Natural killer cell (primary cell): Measurements from ENCODE around the gene SRPX2. TPM values are rescaled to one million over a fixed set of nuclear protein-coding genes. Genes with fewer than 3 reads are reported as not detected.

Experiments used
- ATAC-seq, 3 donors: fragments of 150-1000 bp in 2 of 3; fragments of 200-7000 bp in 1 of 3; cut with Tn5 transposase; 1 replicate in 1 of 3; 2 replicates in 2 of 3; pipeline ENCODE4 v1.10.0; 2021; ENCODE audit warnings: mild to moderate bottlenecking in 2 of 3, moderate library complexity in 2 of 3
- DNase-seq, 2 donors: peaks; one replicate each; pipeline versions ENCODE4 v3.0.0 to v3.0.0-alpha.2; 2013 to 2021; ENCODE audit warnings: mixed read lengths in 1 of 2
- H3K27ac ChIP-seq: one replicate; pipeline ENCODE4 v1.5.1; 2013; ENCODE audit warnings: mild to moderate bottlenecking, low read length
- H3K27me3 ChIP-seq: one replicate; pipeline ENCODE4 v1.6.1; 2013; ENCODE audit warnings: low read length; ENCODE audit not compliant: control insufficient read depth, insufficient read depth
- H3K36me3 ChIP-seq: one replicate; pipeline ENCODE4 v1.6.1; 2013; ENCODE audit warnings: low read length; ENCODE audit not compliant: control insufficient read depth, insufficient read depth
- H3K4me1 ChIP-seq: one replicate; pipeline ENCODE4 v1.6.1; 2013; ENCODE audit warnings: low read length; ENCODE audit not compliant: control insufficient read depth, insufficient read depth
- H3K4me3 ChIP-seq: one replicate; pipeline ENCODE4 v1.5.1; 2013; ENCODE audit warnings: low read length
- H3K9me3 ChIP-seq: one replicate; pipeline ENCODE4 v1.6.1; 2013; ENCODE audit warnings: low read length; ENCODE audit not compliant: control insufficient read depth, insufficient read depth
- H3K27ac Mint-ChIP-seq, 2 donors: one replicate each; pipeline ENCODE4 v1.8.0; 2022; ENCODE audit warnings: mild to moderate bottlenecking in 2 of 2, mixed read lengths in 2 of 2, moderate library complexity in 1 of 2
- H3K27me3 Mint-ChIP-seq, 2 donors: one replicate each; pipeline ENCODE4 v1.8.0; 2022; ENCODE audit warnings: low read depth in 2 of 2, mixed read lengths in 2 of 2
- H3K36me3 Mint-ChIP-seq: one replicate; pipeline ENCODE4 v1.8.0; 2022; ENCODE audit warnings: mixed read lengths
- H3K4me1 Mint-ChIP-seq, 2 donors: one replicate each; pipeline ENCODE4 v1.8.0; 2022; ENCODE audit warnings: mixed read lengths in 2 of 2
- H3K4me3 Mint-ChIP-seq: one replicate; pipeline ENCODE4 v1.8.0; 2022; ENCODE audit warnings: mild to moderate bottlenecking, moderate library complexity, mixed read lengths
- H3K9me3 Mint-ChIP-seq, 2 donors: one replicate each; pipeline ENCODE4 v1.8.0; 2022; ENCODE audit warnings: mixed read lengths in 2 of 2
- CTCF ChIP-seq: fragments of 200-600 bp; IDR thresholded peaks from one replicate; pipeline ENCODE4 v1.8.0; 2022; ENCODE audit warnings: antibody characterized with exemption
- WGBS: methylation state at CpG from one replicate; pipeline ENCODE4 v1.1.7; 2013; ENCODE audit warnings: missing lambda C conversion rate; ENCODE audit not compliant: insufficient coverage; 5-methylcytosine and 5-hydroxymethylcytosine counted together
- intact Hi-C: fragments of 100-400 bp; cut with micrococcal nuclease; formaldehyde crosslinking; loops from one replicate; pipeline ENCODE4 v1.14.2; 2022
- total RNA-seq, 4 donors: library from RNA; stranded (reverse); fragments of 120-200 nt in 1 of 4; gene quantifications; one replicate each; pipeline versions ENCODE4 v1.2.3 to v1.2.4, GENCODE V29; 2013 to 2022

Gene SRPX2
- total RNA-seq, 3 donors from 2014 or later (not counting 1 experiment from before 2014, with no cell fraction given) = not detected

- no peak for DNase-seq
- Histone ChIP-seq H3K4me3 (no peak overlapping the region), H3K27ac (no peak overlapping the region), H3K36me3 (no peaks in the 10 kb centered on the region), H3K4me1 (no peaks in the 10 kb centered on the region), H3K9me3 (no peaks in the 10 kb centered on the region), H3K27me3 (no peaks in the 10 kb centered on the region)
- 93% methylated on average over 2 of the region's 4 CpGs for WGBS
- Mint-ChIP-seq H3K4me1 (no peaks in the 10 kb centered on the region), H3K9me3 (no peaks in the 10 kb centered on the region), H3K27ac (no peak overlapping the region), H3K4me3 (no peak overlapping the region), H3K36me3 (no peaks in the 10 kb centered on the region), H3K27me3 (peaks cover 0 to 18% of the 10 kb centered on the region in 2 donors)
- intact Hi-C loops = no loop called here
- no peak for TF ChIP-seq CTCF
- no peak for ATAC-seq
Measured at GRCh38 chrX:100659431-100660137, 15.6 kb downstream of the SRPX2 start.

DNA sequence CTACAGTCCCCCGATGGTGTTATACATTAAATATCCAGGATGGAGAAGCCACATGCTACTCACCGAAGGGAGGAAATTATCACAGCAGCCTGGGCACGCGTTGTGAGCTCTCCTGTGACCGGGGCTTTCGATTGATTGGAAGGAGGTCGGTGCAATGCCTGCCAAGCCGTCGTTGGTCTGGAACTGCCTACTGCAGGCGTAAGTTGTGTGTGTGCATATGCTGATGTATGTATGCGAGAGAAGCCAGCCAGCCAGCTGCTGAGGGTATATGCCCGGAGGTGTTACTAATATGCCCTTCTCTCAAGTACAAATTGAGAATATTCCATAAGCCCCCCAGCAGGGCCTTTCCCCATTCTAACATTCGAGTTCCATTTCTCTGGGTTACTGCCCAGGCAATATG lies 18.2 kb downstream of the SRPX2 start:
- 91% methylated on average over 12 of the region's 13 CpGs for WGBS
- H3K27me3 ChIP-seq = no peaks in the 10 kb centered on the region
- no peaks in the 10 kb centered on the region for H3K9me3 ChIP-seq
- H3K36me3 ChIP-seq = no peaks in the 10 kb centered on the region
- Mint-ChIP-seq H3K4me1 (no peaks in the 10 kb centered on the region), H3K36me3 (no peaks in the 10 kb centered on the region), H3K9me3 (no peaks in the 10 kb centered on the region), H3K27me3 (peaks cover 0 to 26% of the 10 kb centered on the region in 2 donors), H3K4me3 (no peak overlapping the region), H3K27ac (no peak overlapping the region)
- H3K27ac ChIP-seq = no peak overlapping the region
- DNase-seq (no peak), ATAC-seq (no peak)
- no peak for TF ChIP-seq CTCF
- no peak overlapping the region for H3K4me3 ChIP-seq
- intact Hi-C loops = no loop called here
- H3K4me1 ChIP-seq = no peaks in the 10 kb centered on the region

GRCh38 chrX:100662796-100663195 lies 18.8 kb downstream of the SRPX2 start:
- DNase-seq = no peak
- Histone ChIP-seq H3K4me1 (no peaks in the 10 kb centered on the region), H3K9me3 (no peaks in the 10 kb centered on the region), H3K27ac (no peak overlapping the region), H3K4me3 (no peak overlapping the region), H3K36me3 (no peaks in the 10 kb centered on the region), H3K27me3 (no peaks in the 10 kb centered on the region)
- Mint-ChIP-seq H3K9me3 (no peaks in the 10 kb centered on the region), H3K27ac (no peak overlapping the region), H3K36me3 (no peaks in the 10 kb centered on the region), H3K4me3 (no peak overlapping the region), H3K27me3 (peaks cover 0 to 22% of the 10 kb centered on the region in 2 donors), H3K4me1 (no peaks in the 10 kb centered on the region)
- intact Hi-C loops = no loop called here
- no peak for ATAC-seq
- TF ChIP-seq CTCF = no peak
- WGBS = 95% methylated on average over 3 of the region's 4 CpGs

GRCh38 chrX:100663642-100664041 lies 19.6 kb downstream of the SRPX2 start:
- H3K36me3 Mint-ChIP-seq = no peaks in the 10 kb centered on the region
- intact Hi-C loops = no loop called here
- no peak overlapping the region for H3K27ac Mint-ChIP-seq
- no peaks in the 10 kb centered on the region for H3K9me3 ChIP-seq
- DNase-seq = no peak
- H3K4me3 ChIP-seq = no peak overlapping the region
- H3K27ac ChIP-seq = no peak overlapping the region
- peaks cover 2 to 18% of the 10 kb centered on the region in 2 donors for H3K27me3 Mint-ChIP-seq
- no peaks in the 10 kb centered on the region for H3K4me1 ChIP-seq
- ATAC-seq = no peak
- H3K9me3 Mint-ChIP-seq = no peaks in the 10 kb centered on the region
- no peak for TF ChIP-seq CTCF
- no peak overlapping the region for H3K4me3 Mint-ChIP-seq
- no peaks in the 10 kb centered on the region for H3K27me3 ChIP-seq
- no peaks in the 10 kb centered on the region for H3K4me1 Mint-ChIP-seq
- H3K36me3 ChIP-seq = no peaks in the 10 kb centered on the region
- WGBS = 57% methylated on average over 1 of the region's 2 CpGs
